A549 (cell line): ENCODE results near the gene SDC4.

Experiments
- EP300 ChIP-seq, 2 experiments: fragments of >200 bp; sonication (Bioruptor Twin); formaldehyde crosslinking; IDR thresholded peaks; 2 replicates in 1 of 2; 3 replicates in 1 of 2; pipeline ENCODE4 v1.6.1; 2016 to 2017
- ESRRA ChIP-seq: fragments of 150-350 bp; IDR thresholded peaks from 2 replicates; pipeline ENCODE4 v1.6.1; 2014; ENCODE audit warnings: mild to moderate bottlenecking, low read length, borderline replicate concordance
- GATA3 ChIP-seq: IDR thresholded peaks from 2 replicates; pipeline ENCODE4 v1.6.1; 2012; ENCODE audit warnings: borderline replicate concordance
- KDM1A ChIP-seq: fragments of 200-600 bp; sonication (generic); IDR thresholded peaks from 2 replicates; pipeline ENCODE4 v1.6.1; 2016; ENCODE audit warnings: low read depth, mild to moderate bottlenecking
- NPAS2 ChIP-seq: fragments of 250-450 bp; sonication (Bioruptor Pico); IDR thresholded peaks from 2 replicates; pipeline ENCODE4 v1.8.0; 2022; ENCODE audit warnings: mild to moderate bottlenecking, moderate library complexity, borderline replicate concordance
- NR3C1 ChIP-seq: fragments of >200 bp; sonication (Bioruptor Twin); formaldehyde crosslinking; IDR thresholded peaks from 3 replicates; pipeline ENCODE4 v1.6.1; 2017
- PHF8 ChIP-seq: fragments of 200-600 bp; sonication (generic); IDR thresholded peaks from 2 replicates; pipeline ENCODE4 v1.6.1; 2016; ENCODE audit warnings: low read depth, mild to moderate bottlenecking, antibody characterized with exemption, moderate library complexity, borderline replicate concordance
- POLR2A ChIP-seq: IDR thresholded peaks from 2 replicates; pipeline ENCODE4 v1.6.1; 2012; ENCODE audit warnings: mild to moderate bottlenecking, low read length
- RAD21 ChIP-seq, 2 experiments: fragments of >200 bp in 1 of 2; sonication (Bioruptor Twin) in 1 of 2; formaldehyde crosslinking in 1 of 2; IDR thresholded peaks in 1 of 2; conservative IDR thresholded peaks in 1 of 2; 2 replicates in 1 of 2; 3 replicates in 1 of 2; pipeline ENCODE4 v1.6.1; 2012 to 2018; ENCODE audit warnings: inconsistent platforms in 1 of 2
- ZSCAN20 ChIP-seq: fragments of 250-450 bp; sonication (Bioruptor Pico); IDR thresholded peaks from 2 replicates; pipeline ENCODE4 v1.8.0; 2022; ENCODE audit warnings: mild to moderate bottlenecking, moderate library complexity
- TF ChIP-seq, protein P1 (sequence below): fragments of >200 bp; sonication (Bioruptor Twin); formaldehyde crosslinking; IDR thresholded peaks from 3 replicates; pipeline ENCODE4 v1.5.1; 2016
- TF ChIP-seq, protein P2 (sequence below): fragments of 450-650 bp; IDR thresholded peaks from 2 replicates; pipeline ENCODE4 v1.6.1; 2014; ENCODE audit warnings: antibody characterized with exemption
- TF ChIP-seq, protein P3 (sequence below): fragments of 250-450 bp; sonication (Bioruptor Pico); IDR thresholded peaks from 2 replicates; pipeline ENCODE4 v1.5.0; 2021; ENCODE audit warnings: mild to moderate bottlenecking, moderate library complexity, borderline replicate concordance
- TF ChIP-seq, protein P4 (sequence below): fragments of 150-350 bp; IDR thresholded peaks from 2 replicates; pipeline ENCODE4 v1.6.1; 2014; ENCODE audit warnings: low read depth, mild to moderate bottlenecking, low read length

DNA sequence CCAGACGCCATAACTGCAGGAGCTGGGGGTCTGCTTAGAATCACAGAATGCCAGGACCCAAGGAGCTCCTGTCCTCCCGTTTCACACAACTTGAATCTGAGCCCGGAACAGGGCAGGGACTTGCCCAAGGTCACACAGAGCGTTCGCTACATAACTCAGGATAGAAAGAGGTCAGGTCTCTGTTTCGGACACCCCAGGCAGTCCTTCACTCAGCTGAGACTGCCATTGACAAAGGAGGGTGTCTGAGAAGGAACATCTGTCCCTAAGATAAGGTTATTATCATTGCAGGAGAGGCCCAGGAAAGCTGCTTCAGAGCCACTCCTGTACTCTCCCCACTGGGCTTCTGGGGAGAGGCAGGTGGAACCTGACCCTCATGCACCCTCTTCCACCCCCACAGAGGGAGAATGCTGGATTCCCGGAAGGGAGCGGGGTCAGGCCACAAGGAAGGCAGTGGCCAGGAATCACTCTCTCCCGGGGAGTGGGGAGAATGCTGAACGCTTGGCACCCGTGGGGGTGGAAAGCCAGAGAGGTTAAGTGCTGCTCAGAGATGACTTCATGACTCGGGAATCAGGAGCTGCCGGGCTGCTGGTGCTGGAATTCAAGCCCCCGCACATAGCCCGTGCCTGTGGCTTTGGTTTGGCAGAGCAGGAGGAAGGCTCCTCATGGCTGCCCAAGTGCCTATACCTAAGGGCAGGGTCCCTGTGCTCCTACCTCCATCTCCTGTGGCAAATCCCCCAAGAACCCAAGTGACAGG, 10.7 kb downstream of the SDC4 start:
- TF ChIP-seq, protein P1, sequence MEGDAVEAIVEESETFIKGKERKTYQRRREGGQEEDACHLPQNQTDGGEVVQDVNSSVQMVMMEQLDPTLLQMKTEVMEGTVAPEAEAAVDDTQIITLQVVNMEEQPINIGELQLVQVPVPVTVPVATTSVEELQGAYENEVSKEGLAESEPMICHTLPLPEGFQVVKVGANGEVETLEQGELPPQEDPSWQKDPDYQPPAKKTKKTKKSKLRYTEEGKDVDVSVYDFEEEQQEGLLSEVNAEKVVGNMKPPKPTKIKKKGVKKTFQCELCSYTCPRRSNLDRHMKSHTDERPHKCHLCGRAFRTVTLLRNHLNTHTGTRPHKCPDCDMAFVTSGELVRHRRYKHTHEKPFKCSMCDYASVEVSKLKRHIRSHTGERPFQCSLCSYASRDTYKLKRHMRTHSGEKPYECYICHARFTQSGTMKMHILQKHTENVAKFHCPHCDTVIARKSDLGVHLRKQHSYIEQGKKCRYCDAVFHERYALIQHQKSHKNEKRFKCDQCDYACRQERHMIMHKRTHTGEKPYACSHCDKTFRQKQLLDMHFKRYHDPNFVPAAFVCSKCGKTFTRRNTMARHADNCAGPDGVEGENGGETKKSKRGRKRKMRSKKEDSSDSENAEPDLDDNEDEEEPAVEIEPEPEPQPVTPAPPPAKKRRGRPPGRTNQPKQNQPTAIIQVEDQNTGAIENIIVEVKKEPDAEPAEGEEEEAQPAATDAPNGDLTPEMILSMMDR: no peak
- TF ChIP-seq KDM1A (no peak), RAD21 (conservative IDR thresholded peaks at IDR 0.05 in 1 of 2, IDR thresholded peaks at IDR 0.05 in 1 of 2) (no peak), PHF8 (no peak), POLR2A (no peak), EP300 (IDR thresholded peaks at IDR 0.05) (0 out of 5 replicates have a peak, but pooled peaks of 1 of the 2 experiments have one; percentile 21), ESRRA (0 out of 2 replicates have a peak, but pooled peaks have one; percentile 2), NPAS2 (no peak), GATA3 (no peak), NR3C1 (no peak), ZSCAN20 (no peak)
- TF ChIP-seq, protein P2, sequence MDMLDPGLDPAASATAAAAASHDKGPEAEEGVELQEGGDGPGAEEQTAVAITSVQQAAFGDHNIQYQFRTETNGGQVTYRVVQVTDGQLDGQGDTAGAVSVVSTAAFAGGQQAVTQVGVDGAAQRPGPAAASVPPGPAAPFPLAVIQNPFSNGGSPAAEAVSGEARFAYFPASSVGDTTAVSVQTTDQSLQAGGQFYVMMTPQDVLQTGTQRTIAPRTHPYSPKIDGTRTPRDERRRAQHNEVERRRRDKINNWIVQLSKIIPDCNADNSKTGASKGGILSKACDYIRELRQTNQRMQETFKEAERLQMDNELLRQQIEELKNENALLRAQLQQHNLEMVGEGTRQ: no peak
- TF ChIP-seq, protein P3, sequence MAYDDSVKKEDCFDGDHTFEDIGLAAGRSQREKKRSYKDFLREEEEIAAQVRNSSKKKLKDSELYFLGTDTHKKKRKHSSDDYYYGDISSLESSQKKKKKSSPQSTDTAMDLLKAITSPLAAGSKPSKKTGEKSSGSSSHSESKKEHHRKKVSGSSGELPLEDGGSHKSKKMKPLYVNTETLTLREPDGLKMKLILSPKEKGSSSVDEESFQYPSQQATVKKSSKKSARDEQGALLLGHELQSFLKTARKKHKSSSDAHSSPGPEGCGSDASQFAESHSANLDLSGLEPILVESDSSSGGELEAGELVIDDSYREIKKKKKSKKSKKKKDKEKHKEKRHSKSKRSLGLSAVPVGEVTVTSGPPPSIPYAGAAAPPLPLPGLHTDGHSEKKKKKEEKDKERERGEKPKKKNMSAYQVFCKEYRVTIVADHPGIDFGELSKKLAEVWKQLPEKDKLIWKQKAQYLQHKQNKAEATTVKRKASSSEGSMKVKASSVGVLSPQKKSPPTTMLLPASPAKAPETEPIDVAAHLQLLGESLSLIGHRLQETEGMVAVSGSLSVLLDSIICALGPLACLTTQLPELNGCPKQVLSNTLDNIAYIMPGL (CRISPR knock-in tag): no peak
- TF ChIP-seq, protein P4, sequence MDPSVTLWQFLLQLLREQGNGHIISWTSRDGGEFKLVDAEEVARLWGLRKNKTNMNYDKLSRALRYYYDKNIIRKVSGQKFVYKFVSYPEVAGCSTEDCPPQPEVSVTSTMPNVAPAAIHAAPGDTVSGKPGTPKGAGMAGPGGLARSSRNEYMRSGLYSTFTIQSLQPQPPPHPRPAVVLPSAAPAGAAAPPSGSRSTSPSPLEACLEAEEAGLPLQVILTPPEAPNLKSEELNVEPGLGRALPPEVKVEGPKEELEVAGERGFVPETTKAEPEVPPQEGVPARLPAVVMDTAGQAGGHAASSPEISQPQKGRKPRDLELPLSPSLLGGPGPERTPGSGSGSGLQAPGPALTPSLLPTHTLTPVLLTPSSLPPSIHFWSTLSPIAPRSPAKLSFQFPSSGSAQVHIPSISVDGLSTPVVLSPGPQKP: no peak
